Muscle layer of colon (tissue), 2 donors: ENCODE data around the gene IRF3.

Source experiments
- H3K27ac ChIP-seq: one replicate; pipeline ENCODE4 v1.7.0; 2013; ENCODE audit warnings: low read depth, mild to moderate bottlenecking, low read length, moderate library complexity
- H3K27me3 ChIP-seq, 2 donors: one replicate each; pipeline ENCODE4 v1.7.0; 2013; ENCODE audit warnings: low read length in 2 of 2, mild to moderate bottlenecking in 2 of 2; ENCODE audit not compliant: insufficient read depth in 2 of 2, control insufficient read depth in 1 of 2
- H3K36me3 ChIP-seq: one replicate; pipeline ENCODE4 v1.7.0; 2013; ENCODE audit warnings: mild to moderate bottlenecking, low read length; ENCODE audit not compliant: insufficient read depth
- H3K4me1 ChIP-seq: one replicate; pipeline ENCODE4 v1.7.0; 2013; ENCODE audit warnings: mild to moderate bottlenecking, low read length; ENCODE audit not compliant: insufficient read depth
- H3K4me3 ChIP-seq, 2 donors: one replicate each; pipeline ENCODE4 v1.7.0; 2013; ENCODE audit warnings: low read length in 2 of 2, low read depth in 1 of 2, mild to moderate bottlenecking in 1 of 2, moderate library complexity in 1 of 2
- H3K9ac ChIP-seq: one replicate; pipeline ENCODE4 v1.7.0; 2013; ENCODE audit warnings: low read length
- H3K9me3 ChIP-seq: one replicate; pipeline ENCODE4 v1.7.0; 2013; ENCODE audit warnings: mild to moderate bottlenecking, low read length
- donor health status: abdominal sarcoma.
- donor health status: Adenocarcinoma of cecum.

Gene IRF3

GRCh38 chr19:49685845-49686332, 20.2 kb upstream of the IRF3 start:
- Histone ChIP-seq H3K9me3 (no peaks in the 10 kb centered on the region), H3K27me3 (peaks cover 11 to 28% of the 10 kb centered on the region in 2 donors), H3K27ac (no peak overlapping the region), H3K36me3 (peaks cover 53% of the 10 kb centered on the region), H3K9ac (no peak overlapping the region), H3K4me1 (peaks cover 15% of the 10 kb centered on the region), H3K4me3 (no peak overlapping the region)

GRCh38 chr19:49684983-49685553, 19.4 kb upstream of the IRF3 start:
- no peak overlapping the region for H3K9ac ChIP-seq

GRCh38 chr19:49684251-49684982, 18.8 kb upstream of the IRF3 start:
- Histone ChIP-seq H3K9ac (no peak overlapping the region), H3K27me3 (peaks cover 0 to 13% of the 10 kb centered on the region in 2 donors), H3K4me3 (no peak overlapping the region), H3K9me3 (no peaks in the 10 kb centered on the region), H3K27ac (no peak overlapping the region), H3K36me3 (peaks cover 53% of the 10 kb centered on the region), H3K4me1 (peaks cover 18% of the 10 kb centered on the region)

More at GRCh38 chr19:49684983-49685553, 19.4 kb upstream of the IRF3 start:
- peaks cover 53% of the 10 kb centered on the region for H3K36me3 ChIP-seq
- H3K9me3 ChIP-seq = no peaks in the 10 kb centered on the region
- H3K4me3 ChIP-seq = no peak overlapping the region
- peaks cover 3 to 20% of the 10 kb centered on the region in 2 donors for H3K27me3 ChIP-seq
- H3K4me1 ChIP-seq = peaks cover 15% of the 10 kb centered on the region
- no peak overlapping the region for H3K27ac ChIP-seq

- Histone ChIP-seq H3K36me3 (peaks cover 53% of the 10 kb centered on the region), H3K4me1 (peaks cover 24% of the 10 kb centered on the region), H3K9me3 (no peaks in the 10 kb centered on the region), H3K27me3 (peaks cover 0 to 8% of the 10 kb centered on the region in 2 donors), H3K27ac (no peak overlapping the region), H3K9ac (no peak overlapping the region), H3K4me3 (no peak overlapping the region)
Observed at GRCh38 chr19:49683814-49684250, 18.2 kb upstream of the IRF3 start.

- H3K4me1 ChIP-seq = peaks cover 28% of the 10 kb centered on the region
- H3K9ac ChIP-seq = no peak overlapping the region
- peaks cover 47% of the 10 kb centered on the region for H3K36me3 ChIP-seq
- no peaks in the 10 kb centered on the region for H3K9me3 ChIP-seq
- no peak overlapping the region for H3K4me3 ChIP-seq
- H3K27ac ChIP-seq = no peak overlapping the region
- peaks cover 0 to 3% of the 10 kb centered on the region in 2 donors for H3K27me3 ChIP-seq
Observed at GRCh38 chr19:49682274-49682673, 16.6 kb upstream of the IRF3 start.

- no peak overlapping the region for H3K27ac ChIP-seq
- no peak overlapping the region for H3K4me3 ChIP-seq
- peaks cover 47% of the 10 kb centered on the region for H3K36me3 ChIP-seq
- peaks cover 28% of the 10 kb centered on the region for H3K4me1 ChIP-seq
- no peak overlapping the region for H3K9ac ChIP-seq
- H3K9me3 ChIP-seq = no peaks in the 10 kb centered on the region
- peaks cover 0 to 3% of the 10 kb centered on the region in 2 donors for H3K27me3 ChIP-seq
Observed at GRCh38 chr19:49681830-49682229, 16.2 kb upstream of the IRF3 start.

- H3K36me3 ChIP-seq = peaks cover 40% of the 10 kb centered on the region
Observed at GRCh38 chr19:49680421-49681351, 15.0 kb upstream of the IRF3 start.

GRCh38 chr19:49679771-49680413, 14.2 kb upstream of the IRF3 start:
- no peaks in the 10 kb centered on the region for H3K27me3 ChIP-seq
- peaks cover 33% of the 10 kb centered on the region for H3K4me1 ChIP-seq
- H3K9me3 ChIP-seq = no peaks in the 10 kb centered on the region
- peak overlapping the region in 1 of 2 donors; percentile 47 for H3K4me3 ChIP-seq
- peak overlapping the region; percentile 20 for H3K9ac ChIP-seq
- peaks cover 32% of the 10 kb centered on the region for H3K36me3 ChIP-seq
- peak overlapping the region; percentile 53 for H3K27ac ChIP-seq

More at GRCh38 chr19:49680421-49681351, 15.0 kb upstream of the IRF3 start:
- H3K27ac ChIP-seq = peak overlapping the region; percentile 53
- H3K9me3 ChIP-seq = no peaks in the 10 kb centered on the region
- H3K4me3 ChIP-seq = peak overlapping the region in 1 of 2 donors; percentile 47
- H3K27me3 ChIP-seq = peaks cover 0 to 2% of the 10 kb centered on the region in 2 donors
- peaks cover 33% of the 10 kb centered on the region for H3K4me1 ChIP-seq
- peak overlapping the region; percentile 20 for H3K9ac ChIP-seq

GRCh38 chr19:49678985-49679770, 13.5 kb upstream of the IRF3 start:
- Histone ChIP-seq H3K27ac (no peak overlapping the region), H3K9ac (peak overlapping the region; percentile 20), H3K4me3 (no peak overlapping the region), H3K27me3 (no peaks in the 10 kb centered on the region), H3K4me1 (peaks cover 33% of the 10 kb centered on the region), H3K9me3 (no peaks in the 10 kb centered on the region), H3K36me3 (peaks cover 25% of the 10 kb centered on the region)

- Histone ChIP-seq H3K36me3 (peaks cover 17% of the 10 kb centered on the region), H3K9me3 (no peaks in the 10 kb centered on the region), H3K9ac (peak overlapping the region; percentile 78), H3K27me3 (no peaks in the 10 kb centered on the region), H3K4me3 (peak overlapping the region; percentile 86 to 87), H3K4me1 (peaks cover 33% of the 10 kb centered on the region), H3K27ac (peak overlapping the region; percentile 93)
Observed at GRCh38 chr19:49677901-49678674, 12.4 kb upstream of the IRF3 start.
